ENCODE results near the gene GNAT2. TPM values are rescaled to one million over a fixed set of nuclear protein-coding genes. Genes with fewer than 3 reads are reported as not detected.

GNAT2 gene
- total RNA-seq, 1 experiment from 2014 or later, result not detected

DNA sequence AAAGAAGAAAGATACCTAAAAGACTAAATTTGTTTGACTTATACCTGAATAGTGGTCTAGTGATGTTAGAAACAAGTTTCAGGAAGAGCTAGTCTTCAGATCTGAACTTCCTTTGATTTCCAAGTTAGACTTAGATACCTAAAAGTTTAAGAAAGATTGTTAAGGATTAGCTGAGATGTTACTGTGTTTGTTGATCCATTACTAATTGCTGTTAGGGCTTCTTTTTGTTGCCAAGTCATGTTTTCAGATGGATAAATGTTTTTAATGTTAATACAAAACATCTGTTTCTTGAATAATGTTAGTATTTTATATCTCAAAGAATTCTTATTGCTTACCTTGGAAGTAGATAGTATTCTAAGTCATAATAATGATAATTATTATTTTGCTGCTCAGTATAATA is 59.4 kb downstream of the GNAT2 start (continued):
- TF ChIP-seq GTF2I (CRISPR knock-in tag; conservative IDR thresholded peaks at IDR 0.05) (no peak), NR2C2 (CRISPR knock-in tag; IDR thresholded peaks at IDR 0.05) (no peak), NFATC4 (CRISPR knock-in tag; IDR thresholded peaks at IDR 0.05) (no peak), JUN (CRISPR knock-in tag; IDR thresholded peaks at IDR 0.05) (no peak)
- TF ChIP-seq, protein P1, sequence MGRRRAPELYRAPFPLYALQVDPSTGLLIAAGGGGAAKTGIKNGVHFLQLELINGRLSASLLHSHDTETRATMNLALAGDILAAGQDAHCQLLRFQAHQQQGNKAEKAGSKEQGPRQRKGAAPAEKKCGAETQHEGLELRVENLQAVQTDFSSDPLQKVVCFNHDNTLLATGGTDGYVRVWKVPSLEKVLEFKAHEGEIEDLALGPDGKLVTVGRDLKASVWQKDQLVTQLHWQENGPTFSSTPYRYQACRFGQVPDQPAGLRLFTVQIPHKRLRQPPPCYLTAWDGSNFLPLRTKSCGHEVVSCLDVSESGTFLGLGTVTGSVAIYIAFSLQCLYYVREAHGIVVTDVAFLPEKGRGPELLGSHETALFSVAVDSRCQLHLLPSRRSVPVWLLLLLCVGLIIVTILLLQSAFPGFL (CRISPR knock-in tag; IDR thresholded peaks at IDR 0.05; ENCODE audit: borderline replicate concordance), result no peak
- TF ChIP-seq, protein P2, sequence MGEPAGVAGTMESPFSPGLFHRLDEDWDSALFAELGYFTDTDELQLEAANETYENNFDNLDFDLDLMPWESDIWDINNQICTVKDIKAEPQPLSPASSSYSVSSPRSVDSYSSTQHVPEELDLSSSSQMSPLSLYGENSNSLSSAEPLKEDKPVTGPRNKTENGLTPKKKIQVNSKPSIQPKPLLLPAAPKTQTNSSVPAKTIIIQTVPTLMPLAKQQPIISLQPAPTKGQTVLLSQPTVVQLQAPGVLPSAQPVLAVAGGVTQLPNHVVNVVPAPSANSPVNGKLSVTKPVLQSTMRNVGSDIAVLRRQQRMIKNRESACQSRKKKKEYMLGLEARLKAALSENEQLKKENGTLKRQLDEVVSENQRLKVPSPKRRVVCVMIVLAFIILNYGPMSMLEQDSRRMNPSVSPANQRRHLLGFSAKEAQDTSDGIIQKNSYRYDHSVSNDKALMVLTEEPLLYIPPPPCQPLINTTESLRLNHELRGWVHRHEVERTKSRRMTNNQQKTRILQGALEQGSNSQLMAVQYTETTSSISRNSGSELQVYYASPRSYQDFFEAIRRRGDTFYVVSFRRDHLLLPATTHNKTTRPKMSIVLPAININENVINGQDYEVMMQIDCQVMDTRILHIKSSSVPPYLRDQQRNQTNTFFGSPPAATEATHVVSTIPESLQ (CRISPR knock-in tag; IDR thresholded peaks at IDR 0.05), result no peak

DNA sequence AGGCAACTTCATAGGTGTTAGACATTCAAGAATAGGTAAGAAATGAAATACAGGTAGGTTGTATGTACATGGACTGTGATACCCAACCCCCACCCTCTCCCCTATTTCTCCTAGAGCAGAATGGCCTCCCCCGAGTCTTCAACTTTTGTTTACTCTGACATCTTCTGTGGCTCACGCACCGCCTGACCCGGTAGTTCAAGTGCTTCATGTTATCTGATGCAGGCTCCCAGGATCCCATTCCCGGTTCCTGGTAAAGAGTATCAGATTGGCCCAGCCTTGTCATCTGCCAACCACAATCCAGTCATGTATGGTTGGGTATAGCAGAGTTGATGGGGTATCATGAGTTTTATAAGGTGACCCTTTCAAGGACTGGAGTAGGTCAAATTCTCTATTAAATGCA is 61.9 kb downstream of the GNAT2 start:
- Mint-ChIP-seq H3K4me3 (no peak overlapping the region), H3K27ac (no peak overlapping the region), H3K9me3 (peaks cover 4% of the 10 kb centered on the region), H3K4me1 (peaks cover 20% of the 10 kb centered on the region), H3K36me3 (peaks cover 4% of the 10 kb centered on the region; the same call in 1 of the 2 replicates), H3K27me3 (ENCODE audit: low read depth) (no peaks in the 10 kb centered on the region)
- ChIA-PET POLR2A (interaction anchor here (1.8 kb wide), 1 partner anchor 9 kb away, joined by 9 read pairs; the partner anchor contains the start of gene GNAI3), CTCF (interaction anchor here (1.0 to 2.8 kb wide), 2 partner anchors 13 to 73 kb away, joined by 3 to 11 read pairs; no protein-coding TSS in a partner anchor)
- DNase-seq (ENCODE audit: low spot score) (no peak), ATAC-seq (no peak)
- TF ChIP-seq JUN (CRISPR knock-in tag; IDR thresholded peaks at IDR 0.05) (no peak), NFYB (CRISPR knock-in tag; conservative IDR thresholded peaks at IDR 0.05; ENCODE audit: low read depth) (no peak), ZNF263 (CRISPR knock-in tag; IDR thresholded peaks at IDR 0.05; ENCODE audit: low read depth) (no peak), TEAD1 (CRISPR knock-in tag; IDR thresholded peaks at IDR 0.05) (no peak), ZNF317 (CRISPR knock-in tag; IDR thresholded peaks at IDR 0.05; ENCODE audit: borderline replicate concordance, low read depth) (no peak), CREB1 (CRISPR knock-in tag; IDR thresholded peaks at IDR 0.05) (no peak), ZNF121 (CRISPR knock-in tag; IDR thresholded peaks at IDR 0.05) (no peak), PRRX2 (CRISPR knock-in tag; IDR thresholded peaks at IDR 0.05) (no peak), ZNF396 (CRISPR knock-in tag; IDR thresholded peaks at IDR 0.05; ENCODE audit: borderline replicate concordance) (no peak), EMX1 (CRISPR knock-in tag; IDR thresholded peaks at IDR 0.05) (no peak), MXD4 (CRISPR knock-in tag; IDR thresholded peaks at IDR 0.05; ENCODE audit: borderline replicate concordance) (no peak)
- TF ChIP-seq, protein P3, sequence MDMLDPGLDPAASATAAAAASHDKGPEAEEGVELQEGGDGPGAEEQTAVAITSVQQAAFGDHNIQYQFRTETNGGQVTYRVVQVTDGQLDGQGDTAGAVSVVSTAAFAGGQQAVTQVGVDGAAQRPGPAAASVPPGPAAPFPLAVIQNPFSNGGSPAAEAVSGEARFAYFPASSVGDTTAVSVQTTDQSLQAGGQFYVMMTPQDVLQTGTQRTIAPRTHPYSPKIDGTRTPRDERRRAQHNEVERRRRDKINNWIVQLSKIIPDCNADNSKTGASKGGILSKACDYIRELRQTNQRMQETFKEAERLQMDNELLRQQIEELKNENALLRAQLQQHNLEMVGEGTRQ (CRISPR knock-in tag; IDR thresholded peaks at IDR 0.05), result no peak
- TF ChIP-seq, protein P4, sequence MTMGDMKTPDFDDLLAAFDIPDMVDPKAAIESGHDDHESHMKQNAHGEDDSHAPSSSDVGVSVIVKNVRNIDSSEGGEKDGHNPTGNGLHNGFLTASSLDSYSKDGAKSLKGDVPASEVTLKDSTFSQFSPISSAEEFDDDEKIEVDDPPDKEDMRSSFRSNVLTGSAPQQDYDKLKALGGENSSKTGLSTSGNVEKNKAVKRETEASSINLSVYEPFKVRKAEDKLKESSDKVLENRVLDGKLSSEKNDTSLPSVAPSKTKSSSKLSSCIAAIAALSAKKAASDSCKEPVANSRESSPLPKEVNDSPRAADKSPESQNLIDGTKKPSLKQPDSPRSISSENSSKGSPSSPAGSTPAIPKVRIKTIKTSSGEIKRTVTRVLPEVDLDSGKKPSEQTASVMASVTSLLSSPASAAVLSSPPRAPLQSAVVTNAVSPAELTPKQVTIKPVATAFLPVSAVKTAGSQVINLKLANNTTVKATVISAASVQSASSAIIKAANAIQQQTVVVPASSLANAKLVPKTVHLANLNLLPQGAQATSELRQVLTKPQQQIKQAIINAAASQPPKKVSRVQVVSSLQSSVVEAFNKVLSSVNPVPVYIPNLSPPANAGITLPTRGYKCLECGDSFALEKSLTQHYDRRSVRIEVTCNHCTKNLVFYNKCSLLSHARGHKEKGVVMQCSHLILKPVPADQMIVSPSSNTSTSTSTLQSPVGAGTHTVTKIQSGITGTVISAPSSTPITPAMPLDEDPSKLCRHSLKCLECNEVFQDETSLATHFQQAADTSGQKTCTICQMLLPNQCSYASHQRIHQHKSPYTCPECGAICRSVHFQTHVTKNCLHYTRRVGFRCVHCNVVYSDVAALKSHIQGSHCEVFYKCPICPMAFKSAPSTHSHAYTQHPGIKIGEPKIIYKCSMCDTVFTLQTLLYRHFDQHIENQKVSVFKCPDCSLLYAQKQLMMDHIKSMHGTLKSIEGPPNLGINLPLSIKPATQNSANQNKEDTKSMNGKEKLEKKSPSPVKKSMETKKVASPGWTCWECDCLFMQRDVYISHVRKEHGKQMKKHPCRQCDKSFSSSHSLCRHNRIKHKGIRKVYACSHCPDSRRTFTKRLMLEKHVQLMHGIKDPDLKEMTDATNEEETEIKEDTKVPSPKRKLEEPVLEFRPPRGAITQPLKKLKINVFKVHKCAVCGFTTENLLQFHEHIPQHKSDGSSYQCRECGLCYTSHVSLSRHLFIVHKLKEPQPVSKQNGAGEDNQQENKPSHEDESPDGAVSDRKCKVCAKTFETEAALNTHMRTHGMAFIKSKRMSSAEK (CRISPR knock-in tag; IDR thresholded peaks at IDR 0.05; ENCODE audit: borderline replicate concordance), result no peak
- TF ChIP-seq, protein P5, sequence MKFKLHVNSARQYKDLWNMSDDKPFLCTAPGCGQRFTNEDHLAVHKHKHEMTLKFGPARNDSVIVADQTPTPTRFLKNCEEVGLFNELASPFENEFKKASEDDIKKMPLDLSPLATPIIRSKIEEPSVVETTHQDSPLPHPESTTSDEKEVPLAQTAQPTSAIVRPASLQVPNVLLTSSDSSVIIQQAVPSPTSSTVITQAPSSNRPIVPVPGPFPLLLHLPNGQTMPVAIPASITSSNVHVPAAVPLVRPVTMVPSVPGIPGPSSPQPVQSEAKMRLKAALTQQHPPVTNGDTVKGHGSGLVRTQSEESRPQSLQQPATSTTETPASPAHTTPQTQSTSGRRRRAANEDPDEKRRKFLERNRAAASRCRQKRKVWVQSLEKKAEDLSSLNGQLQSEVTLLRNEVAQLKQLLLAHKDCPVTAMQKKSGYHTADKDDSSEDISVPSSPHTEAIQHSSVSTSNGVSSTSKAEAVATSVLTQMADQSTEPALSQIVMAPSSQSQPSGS (CRISPR knock-in tag; IDR thresholded peaks at IDR 0.05; ENCODE audit: borderline replicate concordance, low read depth), result no peak
- TF ChIP-seq, protein P6, sequence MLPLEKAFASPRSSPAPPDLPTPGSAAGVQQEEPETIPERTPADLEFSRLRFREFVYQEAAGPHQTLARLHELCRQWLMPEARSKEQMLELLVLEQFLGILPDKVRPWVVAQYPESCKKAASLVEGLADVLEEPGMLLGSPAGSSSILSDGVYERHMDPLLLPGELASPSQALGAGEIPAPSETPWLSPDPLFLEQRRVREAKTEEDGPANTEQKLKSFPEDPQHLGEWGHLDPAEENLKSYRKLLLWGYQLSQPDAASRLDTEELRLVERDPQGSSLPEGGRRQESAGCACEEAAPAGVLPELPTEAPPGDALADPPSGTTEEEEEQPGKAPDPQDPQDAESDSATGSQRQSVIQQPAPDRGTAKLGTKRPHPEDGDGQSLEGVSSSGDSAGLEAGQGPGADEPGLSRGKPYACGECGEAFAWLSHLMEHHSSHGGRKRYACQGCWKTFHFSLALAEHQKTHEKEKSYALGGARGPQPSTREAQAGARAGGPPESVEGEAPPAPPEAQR (CRISPR knock-in tag; IDR thresholded peaks at IDR 0.05), result no peak
- TF ChIP-seq, protein P7, sequence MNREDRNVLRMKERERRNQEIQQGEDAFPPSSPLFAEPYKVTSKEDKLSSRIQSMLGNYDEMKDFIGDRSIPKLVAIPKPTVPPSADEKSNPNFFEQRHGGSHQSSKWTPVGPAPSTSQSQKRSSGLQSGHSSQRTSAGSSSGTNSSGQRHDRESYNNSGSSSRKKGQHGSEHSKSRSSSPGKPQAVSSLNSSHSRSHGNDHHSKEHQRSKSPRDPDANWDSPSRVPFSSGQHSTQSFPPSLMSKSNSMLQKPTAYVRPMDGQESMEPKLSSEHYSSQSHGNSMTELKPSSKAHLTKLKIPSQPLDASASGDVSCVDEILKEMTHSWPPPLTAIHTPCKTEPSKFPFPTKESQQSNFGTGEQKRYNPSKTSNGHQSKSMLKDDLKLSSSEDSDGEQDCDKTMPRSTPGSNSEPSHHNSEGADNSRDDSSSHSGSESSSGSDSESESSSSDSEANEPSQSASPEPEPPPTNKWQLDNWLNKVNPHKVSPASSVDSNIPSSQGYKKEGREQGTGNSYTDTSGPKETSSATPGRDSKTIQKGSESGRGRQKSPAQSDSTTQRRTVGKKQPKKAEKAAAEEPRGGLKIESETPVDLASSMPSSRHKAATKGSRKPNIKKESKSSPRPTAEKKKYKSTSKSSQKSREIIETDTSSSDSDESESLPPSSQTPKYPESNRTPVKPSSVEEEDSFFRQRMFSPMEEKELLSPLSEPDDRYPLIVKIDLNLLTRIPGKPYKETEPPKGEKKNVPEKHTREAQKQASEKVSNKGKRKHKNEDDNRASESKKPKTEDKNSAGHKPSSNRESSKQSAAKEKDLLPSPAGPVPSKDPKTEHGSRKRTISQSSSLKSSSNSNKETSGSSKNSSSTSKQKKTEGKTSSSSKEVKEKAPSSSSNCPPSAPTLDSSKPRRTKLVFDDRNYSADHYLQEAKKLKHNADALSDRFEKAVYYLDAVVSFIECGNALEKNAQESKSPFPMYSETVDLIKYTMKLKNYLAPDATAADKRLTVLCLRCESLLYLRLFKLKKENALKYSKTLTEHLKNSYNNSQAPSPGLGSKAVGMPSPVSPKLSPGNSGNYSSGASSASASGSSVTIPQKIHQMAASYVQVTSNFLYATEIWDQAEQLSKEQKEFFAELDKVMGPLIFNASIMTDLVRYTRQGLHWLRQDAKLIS (CRISPR knock-in tag; IDR thresholded peaks at IDR 0.05; ENCODE audit: borderline replicate concordance), result no peak

Measured in WTC11 (cell line).